ENCODE measurements around the gene PLA2G5. TPM values are rescaled to one million over a fixed set of nuclear protein-coding genes. Genes with fewer than 3 reads are reported as not detected.

PLA2G5 gene
- polyA plus RNA-seq, 1 donor = 0.04 TPM

- H3K4me1 ChIP-seq (ENCODE audit: control insufficient read depth, insufficient read depth, low read length) = no peaks in the 10 kb centered on the region
- H3K27me3 ChIP-seq (ENCODE audit: control insufficient read depth, insufficient read depth, low read length) = no peaks in the 10 kb centered on the region
- no peak for DNase-seq
- no peak overlapping the region for H3K27ac ChIP-seq (ENCODE audit: low read length)
- no CpG with 5 or more reads among the region's 4 CpGs for WGBS (ENCODE audit: insufficient coverage, low lambda C conversion rate)
- no peaks in the 10 kb centered on the region for H3K9me3 ChIP-seq (ENCODE audit: control insufficient read depth, low read depth, low read length)
- no peaks in the 10 kb centered on the region for H3K36me3 ChIP-seq (ENCODE audit: control insufficient read depth, insufficient read depth, low read length)
- no peak overlapping the region for H3K4me3 ChIP-seq (ENCODE audit: low read length)
These were observed 45.5 kb downstream of the PLA2G5 start for GRCh38 chr1:20115479-20115878.

- Histone ChIP-seq H3K9me3 (ENCODE audit: control insufficient read depth, low read depth, low read length) (no peaks in the 10 kb centered on the region), H3K27ac (ENCODE audit: low read length) (no peak overlapping the region), H3K4me3 (ENCODE audit: low read length) (no peak overlapping the region), H3K27me3 (ENCODE audit: control insufficient read depth, insufficient read depth, low read length) (no peaks in the 10 kb centered on the region), H3K36me3 (ENCODE audit: control insufficient read depth, insufficient read depth, low read length) (no peaks in the 10 kb centered on the region), H3K4me1 (ENCODE audit: control insufficient read depth, insufficient read depth, low read length) (no peaks in the 10 kb centered on the region)
- no peak for DNase-seq
- WGBS (ENCODE audit: insufficient coverage, low lambda C conversion rate) = no CpG with 5 or more reads among the region's 7 CpGs
These were observed 45.9 kb downstream of the PLA2G5 start for GRCh38 chr1:20115916-20116315.

- no peak for DNase-seq
- H3K27me3 ChIP-seq (ENCODE audit: control insufficient read depth, insufficient read depth, low read length) = peaks cover 2% of the 10 kb centered on the region
- H3K27ac ChIP-seq (ENCODE audit: low read length) = no peak overlapping the region
- H3K4me1 ChIP-seq (ENCODE audit: control insufficient read depth, insufficient read depth, low read length) = no peaks in the 10 kb centered on the region
- no peaks in the 10 kb centered on the region for H3K36me3 ChIP-seq (ENCODE audit: control insufficient read depth, insufficient read depth, low read length)
- no peaks in the 10 kb centered on the region for H3K9me3 ChIP-seq (ENCODE audit: control insufficient read depth, low read depth, low read length)
- H3K4me3 ChIP-seq (ENCODE audit: low read length) = no peak overlapping the region
These were observed 47.2 kb downstream of the PLA2G5 start for GRCh38 chr1:20117236-20117635.

- H3K9me3 ChIP-seq (ENCODE audit: control insufficient read depth, low read depth, low read length) = no peaks in the 10 kb centered on the region
- no CpG with 5 or more reads among the region's 2 CpGs for WGBS (ENCODE audit: insufficient coverage, low lambda C conversion rate)
- H3K36me3 ChIP-seq (ENCODE audit: control insufficient read depth, insufficient read depth, low read length) = no peaks in the 10 kb centered on the region
- no peaks in the 10 kb centered on the region for H3K4me1 ChIP-seq (ENCODE audit: control insufficient read depth, insufficient read depth, low read length)
- no peak within 1 kb of the TSS for H3K27ac ChIP-seq (ENCODE audit: low read length)
- peaks cover 2% of the 10 kb centered on the region for H3K27me3 ChIP-seq (ENCODE audit: control insufficient read depth, insufficient read depth, low read length)
- H3K4me3 ChIP-seq (ENCODE audit: low read length) = no peak within 1 kb of the TSS
- no peak for DNase-seq
These were observed 49.4 kb downstream of the PLA2G5 start, which contains the start of gene PLA2G2D for GRCh38 chr1:20119347-20119746. TSS of gene PLA2G2D (minus strand) at chr1:20119536. CDS start at chr1:20119498, 38 bp downstream.

- no peak for DNase-seq
- H3K4me3 ChIP-seq (ENCODE audit: low read length) = no peak overlapping the region
- WGBS (ENCODE audit: insufficient coverage, low lambda C conversion rate) = no CpG with 5 or more reads among the region's 4 CpGs
- H3K27me3 ChIP-seq (ENCODE audit: control insufficient read depth, insufficient read depth, low read length) = peaks cover 2% of the 10 kb centered on the region
- H3K9me3 ChIP-seq (ENCODE audit: control insufficient read depth, low read depth, low read length) = no peaks in the 10 kb centered on the region
- no peak overlapping the region for H3K27ac ChIP-seq (ENCODE audit: low read length)
- H3K36me3 ChIP-seq (ENCODE audit: control insufficient read depth, insufficient read depth, low read length) = no peaks in the 10 kb centered on the region
- H3K4me1 ChIP-seq (ENCODE audit: control insufficient read depth, insufficient read depth, low read length) = no peaks in the 10 kb centered on the region
These were observed 50.8 kb downstream of the PLA2G5 start for GRCh38 chr1:20120796-20121195.

- H3K27ac ChIP-seq (ENCODE audit: low read length) = no peak overlapping the region
- no peaks in the 10 kb centered on the region for H3K9me3 ChIP-seq (ENCODE audit: control insufficient read depth, low read depth, low read length)
- no peaks in the 10 kb centered on the region for H3K36me3 ChIP-seq (ENCODE audit: control insufficient read depth, insufficient read depth, low read length)
- WGBS (ENCODE audit: insufficient coverage, low lambda C conversion rate) = 60% methylated on average over 1 of the region's 10 CpGs
- no peak overlapping the region for H3K4me3 ChIP-seq (ENCODE audit: low read length)
- DNase-seq = no peak
- H3K27me3 ChIP-seq (ENCODE audit: control insufficient read depth, insufficient read depth, low read length) = peaks cover 2% of the 10 kb centered on the region
- no peaks in the 10 kb centered on the region for H3K4me1 ChIP-seq (ENCODE audit: control insufficient read depth, insufficient read depth, low read length)
These were observed 53.9 kb downstream of the PLA2G5 start for GRCh38 chr1:20123722-20124455.

- Histone ChIP-seq H3K4me1 (ENCODE audit: control insufficient read depth, insufficient read depth, low read length) (no peaks in the 10 kb centered on the region), H3K36me3 (ENCODE audit: control insufficient read depth, insufficient read depth, low read length) (no peaks in the 10 kb centered on the region), H3K27ac (ENCODE audit: low read length) (no peak overlapping the region), H3K4me3 (ENCODE audit: low read length) (no peak overlapping the region), H3K27me3 (ENCODE audit: control insufficient read depth, insufficient read depth, low read length) (peaks cover 2% of the 10 kb centered on the region), H3K9me3 (ENCODE audit: control insufficient read depth, low read depth, low read length) (no peaks in the 10 kb centered on the region)
- DNase-seq = no peak
- WGBS (ENCODE audit: insufficient coverage, low lambda C conversion rate) = no CpG with 5 or more reads among the region's 7 CpGs
These were observed 54.6 kb downstream of the PLA2G5 start for GRCh38 chr1:20124456-20125057.

- Histone ChIP-seq H3K27ac (ENCODE audit: low read length) (no peak overlapping the region), H3K9me3 (ENCODE audit: control insufficient read depth, low read depth, low read length) (no peaks in the 10 kb centered on the region), H3K4me1 (ENCODE audit: control insufficient read depth, insufficient read depth, low read length) (no peaks in the 10 kb centered on the region), H3K36me3 (ENCODE audit: control insufficient read depth, insufficient read depth, low read length) (no peaks in the 10 kb centered on the region), H3K4me3 (ENCODE audit: low read length) (no peak overlapping the region), H3K27me3 (ENCODE audit: control insufficient read depth, insufficient read depth, low read length) (peaks cover 2% of the 10 kb centered on the region)
- WGBS (ENCODE audit: insufficient coverage, low lambda C conversion rate) = 90% methylated on average over 2 of the region's 10 CpGs
- DNase-seq = no peak
These were observed 55.1 kb downstream of the PLA2G5 start for GRCh38 chr1:20125100-20125499.

GRCh38 chr1:20126041-20126805 lies 56.2 kb downstream of the PLA2G5 start:
- H3K27me3 ChIP-seq (ENCODE audit: control insufficient read depth, insufficient read depth, low read length) = peaks cover 2% of the 10 kb centered on the region
- H3K4me3 ChIP-seq (ENCODE audit: low read length) = no peak overlapping the region
- H3K4me1 ChIP-seq (ENCODE audit: control insufficient read depth, insufficient read depth, low read length) = no peaks in the 10 kb centered on the region
- H3K36me3 ChIP-seq (ENCODE audit: control insufficient read depth, insufficient read depth, low read length) = no peaks in the 10 kb centered on the region
- no peaks in the 10 kb centered on the region for H3K9me3 ChIP-seq (ENCODE audit: control insufficient read depth, low read depth, low read length)
- WGBS (ENCODE audit: insufficient coverage, low lambda C conversion rate) = no CpG with 5 or more reads among the region's 9 CpGs
- no peak overlapping the region for H3K27ac ChIP-seq (ENCODE audit: low read length)
- DNase-seq = no peak

- 100% methylated on average over 1 of the region's 10 CpGs for WGBS (ENCODE audit: insufficient coverage, low lambda C conversion rate)
- Histone ChIP-seq H3K27me3 (ENCODE audit: control insufficient read depth, insufficient read depth, low read length) (no peaks in the 10 kb centered on the region), H3K27ac (ENCODE audit: low read length) (no peak overlapping the region), H3K9me3 (ENCODE audit: control insufficient read depth, low read depth, low read length) (no peaks in the 10 kb centered on the region), H3K36me3 (ENCODE audit: control insufficient read depth, insufficient read depth, low read length) (no peaks in the 10 kb centered on the region), H3K4me3 (ENCODE audit: low read length) (no peak overlapping the region), H3K4me1 (ENCODE audit: control insufficient read depth, insufficient read depth, low read length) (no peaks in the 10 kb centered on the region)
- no peak for DNase-seq
These were observed 56.9 kb downstream of the PLA2G5 start for GRCh38 chr1:20126806-20127440.
